ENCODE measurements around the gene CCDC85B.

The CCDC85B gene

DNA sequence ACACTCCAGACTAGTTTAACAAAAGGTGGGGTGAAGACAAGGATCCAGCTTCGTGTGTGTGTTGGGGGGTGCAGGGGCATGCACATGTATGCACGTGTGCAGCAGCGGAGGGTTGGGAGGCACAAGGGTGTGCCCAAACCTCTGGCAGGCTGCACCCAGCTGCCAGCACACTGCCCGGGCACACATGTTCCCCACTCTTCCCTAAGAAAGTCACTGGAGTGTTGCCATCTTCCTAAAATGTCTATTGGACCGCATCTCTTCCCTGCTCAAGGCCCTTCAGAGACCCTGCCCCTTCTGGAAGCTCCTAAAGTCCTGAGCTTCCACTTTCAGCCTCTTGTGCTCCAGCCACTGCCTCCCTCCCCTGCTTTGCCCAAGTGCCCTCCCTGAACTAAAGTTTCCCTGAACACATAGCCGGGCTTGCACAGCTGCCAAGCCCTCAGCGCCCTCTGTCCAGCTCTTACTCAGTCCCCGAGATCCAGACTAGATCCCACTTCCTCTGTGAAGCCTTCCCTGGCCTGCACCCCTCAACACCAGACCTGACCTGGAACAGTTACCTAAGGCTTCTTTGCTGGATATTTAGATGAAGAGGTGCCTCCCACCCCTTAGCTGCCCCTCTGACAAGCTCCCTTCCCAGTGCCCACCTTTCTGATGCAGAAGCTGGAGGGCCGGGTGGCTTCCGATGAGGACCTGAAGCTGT is 38.5 kb upstream of the CCDC85B start:
- Histone ChIP-seq H2AFZ (ENCODE audit: low read length) (no peak overlapping the region), H3K9ac (ENCODE audit: low read length) (no peak overlapping the region), H3K27ac (ENCODE audit: low read depth, low read length, poor library complexity, severe bottlenecking) (no peak overlapping the region), H3K9me3 (ENCODE audit: low read length) (no peaks in the 10 kb centered on the region), H3K9me2 (ENCODE audit: low read depth, low read length) (no peaks in the 10 kb centered on the region), H3K4me2 (ENCODE audit: low read length) (no peak overlapping the region), H3F3A (ENCODE audit: insufficient read depth, low read length) (no peaks in the 10 kb centered on the region), H3K79me2 (ENCODE audit: insufficient read depth, low read length) (peaks cover 11% of the 10 kb centered on the region), H4K20me1 (ENCODE audit: insufficient read depth, low read length) (peaks cover 5% of the 10 kb centered on the region; the same call in 1 of the 2 replicates), H3K4me3 (ENCODE audit: low read depth, low read length, poor library complexity, severe bottlenecking) (no peak overlapping the region), H3K27me3 (ENCODE audit: insufficient read depth, low read length) (no peaks in the 10 kb centered on the region), H3K4me1 (ENCODE audit: insufficient read depth, low read length, severe bottlenecking) (peaks cover 8% of the 10 kb centered on the region), H3K36me3 (ENCODE audit: insufficient read depth, low read length) (peaks cover 61% of the 10 kb centered on the region)
- TF ChIP-seq EZH2 (IDR thresholded peaks at IDR 0.05; ENCODE audit: borderline replicate concordance, low read length) = no peak
- TF ChIP-seq, protein P1, sequence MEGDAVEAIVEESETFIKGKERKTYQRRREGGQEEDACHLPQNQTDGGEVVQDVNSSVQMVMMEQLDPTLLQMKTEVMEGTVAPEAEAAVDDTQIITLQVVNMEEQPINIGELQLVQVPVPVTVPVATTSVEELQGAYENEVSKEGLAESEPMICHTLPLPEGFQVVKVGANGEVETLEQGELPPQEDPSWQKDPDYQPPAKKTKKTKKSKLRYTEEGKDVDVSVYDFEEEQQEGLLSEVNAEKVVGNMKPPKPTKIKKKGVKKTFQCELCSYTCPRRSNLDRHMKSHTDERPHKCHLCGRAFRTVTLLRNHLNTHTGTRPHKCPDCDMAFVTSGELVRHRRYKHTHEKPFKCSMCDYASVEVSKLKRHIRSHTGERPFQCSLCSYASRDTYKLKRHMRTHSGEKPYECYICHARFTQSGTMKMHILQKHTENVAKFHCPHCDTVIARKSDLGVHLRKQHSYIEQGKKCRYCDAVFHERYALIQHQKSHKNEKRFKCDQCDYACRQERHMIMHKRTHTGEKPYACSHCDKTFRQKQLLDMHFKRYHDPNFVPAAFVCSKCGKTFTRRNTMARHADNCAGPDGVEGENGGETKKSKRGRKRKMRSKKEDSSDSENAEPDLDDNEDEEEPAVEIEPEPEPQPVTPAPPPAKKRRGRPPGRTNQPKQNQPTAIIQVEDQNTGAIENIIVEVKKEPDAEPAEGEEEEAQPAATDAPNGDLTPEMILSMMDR (IDR thresholded peaks at IDR 0.05; ENCODE audit: low read length) = no peak

DNA sequence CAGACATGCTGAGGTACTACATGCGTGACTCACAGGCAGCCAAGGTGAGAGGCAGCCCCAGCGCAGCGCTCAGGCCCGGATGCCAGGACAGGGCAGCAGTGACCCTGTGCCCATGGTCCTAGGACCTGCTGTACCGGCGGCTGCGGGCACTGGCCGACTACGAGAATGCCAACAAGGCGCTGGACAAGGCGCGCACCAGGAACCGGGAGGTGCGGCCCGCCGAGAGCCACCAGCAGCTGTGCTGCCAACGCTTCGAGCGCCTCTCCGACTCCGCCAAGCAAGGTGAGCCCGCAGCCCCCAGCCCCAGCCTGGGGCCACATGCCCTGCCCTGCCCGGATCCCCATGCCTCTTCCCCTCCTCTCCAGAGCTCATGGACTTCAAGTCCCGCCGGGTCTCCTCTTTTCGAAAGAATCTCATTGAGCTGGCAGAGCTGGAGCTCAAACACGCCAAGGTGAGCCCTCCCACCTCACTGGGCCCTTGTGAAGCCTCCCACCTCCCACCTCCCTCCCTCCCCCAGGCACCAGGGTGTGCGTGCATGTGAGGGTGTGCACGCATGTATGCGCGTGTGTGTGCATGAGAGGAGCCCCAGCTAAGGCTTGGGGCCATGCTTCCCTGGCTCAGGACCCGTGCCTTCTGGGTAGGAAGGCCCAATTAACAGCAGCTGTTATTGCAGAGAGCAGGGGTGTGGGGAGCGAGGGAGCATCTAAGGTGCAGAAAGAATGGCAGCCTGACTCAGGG is 37.8 kb upstream of the CCDC85B start:
- Histone ChIP-seq H3K4me1 (ENCODE audit: insufficient read depth, low read length, severe bottlenecking) (peaks cover 8% of the 10 kb centered on the region), H3F3A (ENCODE audit: insufficient read depth, low read length) (no peaks in the 10 kb centered on the region), H3K4me2 (ENCODE audit: low read length) (no peak overlapping the region), H3K36me3 (ENCODE audit: insufficient read depth, low read length) (peaks cover 67% of the 10 kb centered on the region), H3K9ac (ENCODE audit: low read length) (no peak overlapping the region), H3K79me2 (ENCODE audit: insufficient read depth, low read length) (peaks cover 17% of the 10 kb centered on the region), H3K27ac (ENCODE audit: low read depth, low read length, poor library complexity, severe bottlenecking) (no peak overlapping the region), H3K27me3 (ENCODE audit: insufficient read depth, low read length) (no peaks in the 10 kb centered on the region), H3K4me3 (ENCODE audit: low read depth, low read length, poor library complexity, severe bottlenecking) (no peak overlapping the region), H2AFZ (ENCODE audit: low read length) (no peak overlapping the region), H3K9me3 (ENCODE audit: low read length) (no peaks in the 10 kb centered on the region), H4K20me1 (ENCODE audit: insufficient read depth, low read length) (peaks cover 5% of the 10 kb centered on the region; the same call in 1 of the 2 replicates), H3K9me2 (ENCODE audit: low read depth, low read length) (no peaks in the 10 kb centered on the region)
- no peak for TF ChIP-seq EZH2 (IDR thresholded peaks at IDR 0.05; ENCODE audit: borderline replicate concordance, low read length)
- TF ChIP-seq, protein P1 (IDR thresholded peaks at IDR 0.05; ENCODE audit: low read length) = no peak

DNA sequence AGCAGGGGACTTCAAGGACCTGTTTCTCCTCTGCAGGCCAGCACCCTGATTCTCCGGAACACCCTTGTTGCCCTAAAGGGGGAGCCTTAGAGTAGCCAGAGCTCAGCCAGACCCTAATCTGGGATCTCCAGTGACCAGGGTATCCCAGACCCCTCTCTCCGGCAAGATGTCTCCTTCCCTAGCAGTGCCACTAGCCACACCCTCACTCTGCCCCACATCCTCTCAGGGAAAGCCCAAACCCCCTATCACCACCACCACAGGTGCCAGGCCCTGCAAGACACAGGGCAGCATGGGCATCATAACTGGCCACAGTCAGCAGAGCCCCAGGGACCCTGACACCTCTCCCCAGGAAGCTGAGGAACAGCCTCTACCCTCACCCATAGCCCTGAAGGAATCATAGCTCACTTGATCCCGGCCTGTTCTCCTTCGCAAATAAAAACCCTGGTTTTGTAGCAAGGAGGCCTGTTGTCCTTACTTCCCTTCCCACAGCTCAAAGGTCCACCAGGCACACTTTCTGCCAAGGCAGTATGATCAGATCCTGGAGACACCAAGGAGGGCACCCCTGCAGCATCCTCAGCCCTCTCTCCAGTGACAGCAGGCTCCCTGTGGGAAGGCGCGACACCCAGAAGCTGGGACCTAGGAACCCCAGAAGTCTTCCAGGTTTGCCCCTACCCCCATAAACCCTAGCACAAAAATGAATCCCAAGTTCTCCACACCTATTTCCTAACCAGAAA is 37.1 kb upstream of the CCDC85B start:
- Histone ChIP-seq H2AFZ (ENCODE audit: low read length) (no peak overlapping the region), H4K20me1 (ENCODE audit: insufficient read depth, low read length) (peaks cover 5% of the 10 kb centered on the region; the same call in 1 of the 2 replicates), H3K4me3 (ENCODE audit: low read depth, low read length, poor library complexity, severe bottlenecking) (no peak overlapping the region), H3K27me3 (ENCODE audit: insufficient read depth, low read length) (no peaks in the 10 kb centered on the region), H3K27ac (ENCODE audit: low read depth, low read length, poor library complexity, severe bottlenecking) (no peak overlapping the region), H3K9me2 (ENCODE audit: low read depth, low read length) (no peaks in the 10 kb centered on the region), H3K4me2 (ENCODE audit: low read length) (no peak overlapping the region), H3K36me3 (ENCODE audit: insufficient read depth, low read length) (peaks cover 67% of the 10 kb centered on the region), H3K4me1 (ENCODE audit: insufficient read depth, low read length, severe bottlenecking) (peaks cover 8% of the 10 kb centered on the region), H3K79me2 (ENCODE audit: insufficient read depth, low read length) (peaks cover 17% of the 10 kb centered on the region), H3K9me3 (ENCODE audit: low read length) (no peaks in the 10 kb centered on the region), H3K9ac (ENCODE audit: low read length) (no peak overlapping the region), H3F3A (ENCODE audit: insufficient read depth, low read length) (no peaks in the 10 kb centered on the region)
- TF ChIP-seq, protein P1 (IDR thresholded peaks at IDR 0.05; ENCODE audit: low read length) = no peak; the same call in 1 of the 2 replicates
- TF ChIP-seq EZH2 (IDR thresholded peaks at IDR 0.05; ENCODE audit: borderline replicate concordance, low read length) = no peak
